NCI-H2171 (cell line): ENCODE data around the gene SHMT2.

Experiments
- DNase-seq: peaks from one replicate; lab custom pipeline; 2025; lab: John Stamatoyannopoulos, UW

SHMT2 gene

DNA sequence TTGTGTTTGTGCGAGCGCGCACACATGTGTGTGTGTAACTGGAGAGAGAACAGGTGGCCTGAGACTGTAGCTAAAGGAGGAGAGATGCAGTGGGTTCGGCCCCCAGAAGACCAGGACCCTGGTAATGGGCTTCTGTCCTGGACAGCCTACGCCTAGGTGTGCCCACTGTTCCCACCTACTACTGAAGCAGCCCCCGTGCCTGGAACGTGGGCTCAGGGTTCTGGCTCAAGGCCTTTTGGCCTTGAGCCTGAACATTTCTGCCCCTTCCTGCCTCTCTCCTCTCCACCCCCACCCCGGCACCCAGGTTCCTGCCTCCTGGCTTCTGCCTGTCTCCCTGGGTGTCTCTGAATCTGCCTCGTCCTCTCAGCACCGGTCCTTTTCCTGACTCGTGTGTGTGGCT is 14.4 kb upstream of the SHMT2 start:
- DNase-seq: no peak

DNA sequence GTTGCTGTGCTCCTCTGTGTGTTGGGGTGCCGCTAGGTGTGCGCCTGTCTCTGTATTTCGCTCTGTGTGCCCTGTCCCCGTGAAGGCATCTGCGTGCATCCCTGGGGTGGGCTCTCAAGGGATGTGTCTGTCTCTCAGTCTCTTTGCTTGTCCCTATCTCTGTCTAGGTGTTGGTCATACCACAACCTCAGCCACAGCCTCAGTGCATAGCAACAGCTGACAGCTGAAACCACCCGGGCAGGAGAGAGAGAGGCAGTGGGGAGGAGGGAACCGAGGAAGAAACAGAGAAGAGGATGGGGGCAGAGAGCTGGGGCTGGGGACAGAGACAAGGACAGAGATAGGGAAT is 13.9 kb upstream of the SHMT2 start:
- no peak for DNase-seq

DNA sequence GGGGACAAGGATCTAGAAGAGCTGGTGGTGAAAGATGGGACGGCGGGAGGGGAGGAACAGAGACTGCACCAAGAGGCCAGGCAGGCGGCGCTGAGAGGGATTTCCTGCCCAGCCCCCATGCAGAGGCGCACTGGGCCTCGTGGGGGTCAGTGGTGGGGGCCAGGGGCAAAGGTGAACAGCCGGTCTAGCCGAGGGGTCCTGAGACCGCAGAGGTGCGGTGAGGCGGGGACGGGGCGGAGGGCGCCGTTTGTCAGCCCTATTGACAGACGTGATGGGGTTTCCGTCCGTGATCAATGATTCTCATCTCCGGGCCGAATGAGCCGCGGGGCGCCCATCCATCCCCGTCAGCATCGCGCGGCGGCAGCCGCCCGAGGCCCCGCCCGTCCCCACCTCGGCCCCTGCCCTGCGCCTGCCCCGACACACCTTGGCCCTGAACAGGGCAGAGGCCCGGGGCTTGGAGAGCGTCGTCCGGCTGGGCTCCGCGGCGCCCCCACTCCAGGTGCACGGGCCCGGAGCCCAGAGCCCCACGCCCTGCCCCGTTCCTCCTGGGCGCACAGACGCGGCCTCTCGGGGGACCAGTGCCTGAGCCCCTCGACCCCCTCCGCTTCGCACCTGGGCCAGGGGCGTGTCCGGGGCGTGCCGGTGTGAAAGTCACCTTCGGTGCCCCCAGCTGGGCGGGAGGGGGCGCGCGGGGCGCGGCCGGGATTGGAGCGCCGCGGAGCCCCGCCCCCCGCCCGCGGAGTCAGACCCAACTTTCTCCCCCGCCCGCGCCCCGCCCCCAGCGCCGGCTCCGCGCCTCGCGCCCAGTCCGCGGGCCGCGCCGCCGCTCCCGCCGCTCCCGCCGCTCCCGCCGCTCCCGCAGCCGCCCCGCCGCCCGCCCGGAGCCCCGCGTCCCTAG is 13.2 kb upstream of the SHMT2 start, which contains the start of gene NXPH4:
Gene NXPH4 (plus strand): TSS at position 781 of the 898 bp plus-strand sequence. CDS start 176 bp downstream, outside the sequence.
- DNase-seq: peak; percentile 75

DNA sequence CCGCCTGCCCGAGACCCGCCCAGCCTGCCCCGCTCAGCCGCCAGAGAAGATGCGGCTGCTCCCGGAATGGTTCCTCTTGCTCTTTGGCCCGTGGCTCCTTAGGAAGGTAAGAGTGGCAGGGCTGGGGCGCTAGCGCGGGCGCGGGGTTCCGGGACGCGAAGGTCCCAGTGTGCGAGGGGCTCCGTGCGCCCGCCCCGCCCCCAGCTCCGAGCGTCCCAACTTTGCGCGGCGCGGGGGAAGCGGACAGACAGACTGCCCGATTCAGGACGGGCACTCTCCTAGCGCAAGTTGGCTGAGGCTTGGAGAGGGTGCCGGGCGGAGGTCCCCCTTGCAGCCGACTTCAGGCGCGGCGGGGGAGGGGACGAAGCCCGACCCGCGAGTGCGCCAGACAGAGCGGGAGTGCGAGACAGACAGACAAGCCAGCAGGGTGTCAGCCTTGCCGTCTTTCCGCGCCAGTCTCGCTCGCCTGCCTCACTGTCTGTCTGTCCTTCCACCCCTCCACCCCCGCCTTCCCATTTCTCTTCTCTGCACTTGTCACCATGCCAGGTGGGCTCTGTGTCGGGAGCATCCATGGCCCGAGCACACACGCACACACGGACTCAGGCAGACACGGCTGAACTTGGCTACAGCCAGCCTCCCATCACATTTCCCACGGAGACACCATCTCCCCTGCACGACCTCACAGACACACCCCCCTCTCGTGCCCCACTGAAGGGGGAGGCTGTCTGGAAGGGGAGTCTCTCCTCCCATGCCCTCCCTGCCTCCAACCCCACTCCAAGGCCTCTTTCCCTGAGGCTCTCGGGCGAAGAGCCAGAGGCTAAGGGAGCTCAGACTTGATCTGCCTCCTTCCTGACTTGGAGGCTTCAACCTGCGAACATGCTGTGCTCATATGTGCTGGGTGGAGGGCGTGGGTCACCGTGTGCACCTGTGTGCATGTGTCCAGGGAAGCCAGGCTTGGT is 12.3 kb upstream of the SHMT2 start:
- peak; percentile 15 for DNase-seq

DNA sequence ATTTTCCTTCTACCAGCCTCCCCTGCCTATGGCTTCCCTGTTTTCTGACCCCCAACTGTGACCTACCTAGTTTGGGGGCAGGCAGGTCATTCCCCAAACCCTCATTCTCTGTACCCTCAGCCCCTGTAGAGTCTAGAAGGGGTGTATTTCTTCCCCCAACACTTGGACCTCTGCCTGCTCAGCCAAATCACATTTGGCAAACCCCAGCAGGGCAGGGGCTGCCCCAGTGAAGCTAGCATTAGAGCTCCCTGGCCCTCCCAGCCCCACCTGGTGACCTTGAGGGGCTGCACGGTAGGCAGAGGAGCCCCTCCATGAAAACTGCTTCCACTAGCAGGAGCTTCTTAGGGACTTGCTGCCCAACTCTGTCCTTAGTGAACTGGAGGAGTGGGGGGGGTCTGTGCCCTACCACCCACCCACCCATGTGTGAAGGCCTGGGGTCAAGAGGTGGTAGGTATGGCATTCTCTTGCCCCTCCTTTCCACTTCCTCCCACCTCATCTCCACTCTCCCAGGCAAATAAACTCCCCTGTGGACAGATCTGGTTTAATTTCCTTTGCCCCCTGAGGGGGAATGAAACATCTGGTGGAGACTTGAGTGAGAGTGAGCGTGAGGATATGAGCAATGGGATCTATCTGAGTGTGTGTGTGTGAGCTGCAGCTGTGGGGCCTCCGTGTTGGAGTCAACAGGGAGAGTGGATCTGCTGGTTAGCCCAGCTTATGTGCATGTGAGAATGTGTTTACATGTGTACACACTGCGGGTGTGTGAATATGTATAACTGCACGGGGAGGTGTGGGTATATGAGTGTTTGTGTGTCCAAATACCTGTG is 11.3 kb upstream of the SHMT2 start:
- DNase-seq: no peak

DNA sequence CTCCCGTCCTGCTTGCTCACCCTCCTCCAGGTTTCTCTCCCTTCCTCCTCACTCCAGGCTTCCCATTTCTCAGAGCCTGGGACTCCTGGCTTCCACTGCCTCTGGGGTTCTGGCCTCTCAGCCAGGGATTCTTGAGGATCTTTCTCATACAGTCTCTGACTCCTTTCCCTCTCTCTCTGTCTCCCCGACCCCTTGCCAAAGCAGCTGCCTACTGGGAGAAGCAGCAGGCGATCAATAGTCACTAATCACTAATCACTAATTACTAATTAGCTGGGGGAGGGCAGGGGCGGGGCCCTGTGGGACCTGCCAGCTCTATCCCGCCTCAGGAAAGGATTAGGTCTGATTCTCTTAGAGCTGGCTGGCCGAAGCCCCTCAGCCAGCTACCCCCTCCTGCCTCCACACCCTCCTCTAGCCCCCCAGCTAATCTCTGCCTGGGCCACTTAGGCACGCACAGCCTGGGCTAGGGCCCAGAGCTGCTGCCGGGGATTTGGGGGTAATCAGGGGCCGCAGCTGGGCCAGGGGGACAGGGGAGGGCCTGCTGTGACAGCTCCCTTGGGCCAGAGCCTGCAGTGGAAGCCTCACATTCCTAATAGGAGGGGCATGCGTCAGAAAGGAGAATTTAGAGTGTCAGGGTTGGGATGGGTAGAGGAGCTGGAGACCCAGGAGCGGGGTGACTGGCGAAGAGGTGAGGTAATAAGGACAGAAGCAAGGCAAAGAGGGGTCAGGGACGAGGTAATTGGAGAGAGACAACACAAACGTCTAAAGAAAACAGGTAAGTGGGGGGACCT is 10.1 kb upstream of the SHMT2 start:
- no peak for DNase-seq

DNA sequence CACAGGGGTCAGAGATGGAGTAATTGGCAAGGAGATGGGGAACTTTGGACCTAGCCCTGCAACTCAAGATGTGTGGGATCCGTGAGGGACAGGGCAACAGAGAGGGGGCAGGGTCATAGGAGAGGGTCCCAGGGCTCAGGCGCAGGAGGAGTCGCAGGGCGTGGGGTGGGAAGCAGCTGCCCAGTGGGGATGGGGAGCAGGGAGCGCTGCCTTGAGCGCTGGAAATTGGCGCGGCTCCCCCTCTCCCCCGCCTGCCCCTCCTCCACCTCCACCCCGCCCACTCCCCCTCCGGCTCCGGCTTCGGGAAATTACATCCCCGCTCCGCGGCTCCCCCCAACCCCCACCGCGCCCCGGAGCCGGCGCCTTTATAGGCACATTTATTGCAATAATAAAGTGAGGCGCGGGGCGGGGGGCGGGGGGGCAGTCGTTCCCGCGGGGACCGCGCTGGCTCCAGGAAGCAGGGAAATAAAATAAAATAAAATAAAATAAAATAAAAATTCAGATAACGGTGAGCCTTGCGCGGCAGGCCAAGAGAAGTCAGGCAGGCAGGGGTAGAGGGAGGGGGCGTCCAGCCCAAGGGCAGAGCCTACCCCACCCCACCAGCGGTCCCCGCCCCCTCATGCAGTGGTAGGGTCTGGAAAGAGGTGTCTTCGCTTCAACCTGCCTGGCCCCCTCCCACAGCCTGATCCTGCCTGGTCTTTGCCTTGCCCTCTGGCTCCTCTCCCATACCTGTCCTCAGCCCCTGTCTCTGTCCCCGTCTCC is 9.3 kb upstream of the SHMT2 start:
- DNase-seq: no peak

DNA sequence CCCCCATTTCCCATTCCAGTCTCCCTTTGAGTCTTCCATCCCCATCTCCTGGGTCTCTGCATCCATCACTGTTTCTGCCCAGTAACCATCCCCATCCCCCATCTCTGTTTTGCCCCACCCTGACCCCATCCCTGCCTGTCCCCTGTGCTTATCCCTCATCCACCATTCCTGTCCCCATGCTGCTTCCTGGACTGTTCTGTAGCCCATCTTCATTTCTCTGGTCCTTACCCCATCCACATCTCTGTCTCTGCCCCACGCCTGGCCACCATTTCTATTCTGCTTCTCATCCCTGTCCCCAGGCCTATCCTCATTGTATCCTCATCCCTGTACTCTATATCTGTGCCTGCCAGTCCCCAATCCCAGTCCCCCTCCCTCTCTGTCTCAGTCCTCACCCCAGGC is 8.7 kb upstream of the SHMT2 start:
- no peak for DNase-seq

DNA sequence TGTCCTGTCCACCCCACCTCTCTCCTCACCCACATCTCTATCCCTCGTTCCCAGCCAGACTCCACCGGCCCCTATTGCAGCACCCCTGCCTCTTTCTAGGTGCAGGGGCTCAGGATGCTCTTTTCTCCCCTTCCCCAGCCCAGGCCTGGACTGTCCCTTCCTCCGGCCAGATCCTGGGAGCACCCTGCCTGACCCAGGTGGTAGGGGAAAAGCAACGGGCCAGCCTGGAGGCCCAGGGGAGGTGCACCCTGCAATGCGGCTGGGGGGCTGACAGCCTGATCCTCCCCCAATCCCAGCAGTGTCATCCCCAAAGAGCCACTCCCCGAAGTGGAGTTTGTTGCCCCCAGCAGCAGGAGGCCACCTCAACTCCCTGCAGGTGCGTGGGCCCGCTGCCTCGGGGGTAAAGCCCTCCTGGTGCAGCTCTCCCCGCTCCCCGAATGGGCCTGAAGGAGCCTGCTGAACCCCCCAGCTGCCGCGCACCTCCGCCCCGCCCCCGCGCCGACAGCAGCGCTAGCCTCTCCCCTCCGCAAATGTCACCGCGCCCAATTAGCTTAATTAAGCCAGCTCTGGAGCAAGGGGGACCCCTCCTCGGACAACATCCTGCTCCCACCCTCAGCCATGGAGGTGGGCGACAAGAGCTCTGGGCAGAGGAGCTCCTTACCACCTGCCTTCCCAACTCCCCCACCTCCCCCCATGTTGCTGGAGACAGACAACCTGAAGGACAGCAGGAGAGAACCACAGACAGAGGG is 8.2 kb upstream of the SHMT2 start:
- no peak for DNase-seq

DNA sequence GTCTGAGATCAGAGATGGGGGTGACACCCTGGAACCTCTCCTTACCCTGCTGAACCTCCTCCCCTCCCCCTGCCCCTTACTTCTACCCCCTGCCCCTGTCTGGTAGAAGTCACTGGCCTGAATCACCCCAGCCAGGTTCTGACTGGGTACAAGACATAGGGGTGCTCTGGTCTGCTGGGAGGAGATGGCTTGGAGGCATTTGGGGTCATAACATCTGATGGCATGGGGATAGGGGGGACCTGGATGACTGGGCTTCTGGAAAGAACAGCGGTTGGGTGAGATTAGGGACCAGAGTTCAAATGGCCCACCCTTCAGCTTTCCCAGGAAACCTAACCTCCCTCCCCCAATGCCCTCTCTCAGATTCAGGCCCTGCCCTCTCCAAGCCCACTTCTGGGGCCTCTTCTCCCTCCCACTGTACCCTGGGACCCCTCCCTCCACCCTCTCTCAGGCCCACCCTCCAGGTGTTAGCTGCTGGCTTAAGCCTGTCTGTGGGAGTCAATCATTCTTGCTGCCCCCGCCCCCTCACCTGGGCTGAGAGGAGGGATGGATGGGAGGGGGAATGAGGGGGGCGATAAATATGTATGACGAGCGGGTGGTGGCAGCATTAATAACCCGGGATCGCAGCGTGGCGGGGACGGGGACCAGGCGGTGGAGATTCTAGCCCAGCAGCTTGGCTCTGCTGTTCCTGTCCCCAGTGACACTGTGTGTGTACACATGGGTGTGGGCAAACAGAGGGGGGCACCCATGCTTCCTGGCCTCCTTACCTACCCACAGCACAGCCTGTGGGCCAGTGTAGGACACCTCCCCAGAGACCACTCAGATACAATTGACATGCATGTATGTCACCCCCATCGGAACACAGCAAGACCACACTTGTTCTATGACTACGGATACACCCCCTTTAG is 7.0 kb upstream of the SHMT2 start:
- no peak for DNase-seq

DNA sequence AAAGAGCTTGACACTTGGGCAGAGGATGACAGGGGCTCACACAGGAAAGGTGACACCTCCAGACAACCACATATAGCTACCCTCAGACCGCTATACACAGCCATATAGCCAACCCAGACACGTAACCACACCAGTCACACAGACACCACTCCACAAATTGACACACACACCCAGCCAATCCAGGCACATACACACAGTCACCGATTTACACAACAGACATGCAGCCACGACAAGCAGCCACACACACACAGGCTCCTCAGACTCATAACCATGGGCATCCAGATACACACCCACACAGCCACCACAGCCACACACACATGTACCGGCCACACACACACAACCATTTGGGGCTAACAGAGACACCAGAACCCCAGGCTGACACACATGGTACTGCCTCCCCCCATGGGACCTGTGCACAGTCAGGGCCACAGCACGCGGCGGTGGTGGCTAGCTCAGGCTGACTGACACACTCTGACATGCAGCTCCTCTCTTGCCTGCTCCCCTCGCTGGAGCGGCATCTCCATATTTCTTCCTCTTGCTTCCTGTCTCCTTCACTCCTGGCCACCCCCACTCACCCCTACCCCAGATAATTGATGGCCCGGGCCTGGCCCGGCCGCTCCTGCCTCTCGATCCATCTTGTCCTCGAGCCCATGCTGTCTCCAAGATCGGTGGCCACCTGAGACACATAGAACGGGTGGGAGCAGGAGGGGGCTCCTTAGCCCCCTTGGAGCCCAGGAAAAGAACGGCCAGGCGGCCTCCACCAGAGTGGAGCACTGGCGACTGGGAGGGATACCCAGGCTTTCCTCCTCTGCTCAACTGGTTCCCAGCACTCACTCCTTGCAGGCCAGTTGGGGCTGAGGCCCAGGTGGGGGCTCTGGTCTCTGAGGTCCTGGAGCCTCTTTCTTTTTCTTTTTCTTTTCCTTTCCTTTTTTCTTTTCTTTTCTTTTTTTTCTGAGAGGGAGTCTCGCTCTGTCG is 6.0 kb upstream of the SHMT2 start:
- no peak for DNase-seq

DNA sequence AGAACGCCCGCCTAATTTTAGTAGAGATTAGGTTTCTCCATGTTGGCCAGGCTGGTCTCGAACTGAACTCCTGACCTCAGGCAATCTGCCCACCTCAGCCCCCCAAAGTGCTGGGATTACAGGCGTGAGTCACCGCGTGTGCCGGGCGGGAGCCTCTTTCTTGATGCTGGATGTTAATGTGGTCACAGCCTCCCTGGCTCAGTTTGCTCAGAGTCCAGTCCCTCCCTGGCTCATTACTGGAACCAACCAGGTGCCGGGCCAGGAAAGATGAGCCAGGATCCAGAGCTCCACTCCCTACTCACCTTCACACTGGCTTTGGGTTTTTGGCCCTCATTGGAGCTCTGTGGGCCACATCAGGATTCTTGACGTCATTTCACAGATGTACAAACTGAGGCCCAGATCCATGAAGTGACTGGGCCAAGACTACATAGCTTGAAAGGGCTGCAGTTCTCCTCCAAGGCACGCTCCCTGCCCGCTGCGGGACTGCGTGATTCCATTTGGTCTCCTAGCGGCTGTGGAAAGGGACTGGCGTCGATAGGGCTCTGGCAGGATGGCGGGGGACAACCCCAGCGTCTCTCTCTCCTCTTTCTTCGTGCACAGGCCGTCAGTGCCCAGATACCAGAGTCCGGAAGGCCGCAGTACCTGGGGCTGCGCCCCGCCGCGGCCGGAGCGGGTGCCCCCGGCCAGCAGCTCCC is 5.1 kb upstream of the SHMT2 start:
- DNase-seq: no peak

DNA sequence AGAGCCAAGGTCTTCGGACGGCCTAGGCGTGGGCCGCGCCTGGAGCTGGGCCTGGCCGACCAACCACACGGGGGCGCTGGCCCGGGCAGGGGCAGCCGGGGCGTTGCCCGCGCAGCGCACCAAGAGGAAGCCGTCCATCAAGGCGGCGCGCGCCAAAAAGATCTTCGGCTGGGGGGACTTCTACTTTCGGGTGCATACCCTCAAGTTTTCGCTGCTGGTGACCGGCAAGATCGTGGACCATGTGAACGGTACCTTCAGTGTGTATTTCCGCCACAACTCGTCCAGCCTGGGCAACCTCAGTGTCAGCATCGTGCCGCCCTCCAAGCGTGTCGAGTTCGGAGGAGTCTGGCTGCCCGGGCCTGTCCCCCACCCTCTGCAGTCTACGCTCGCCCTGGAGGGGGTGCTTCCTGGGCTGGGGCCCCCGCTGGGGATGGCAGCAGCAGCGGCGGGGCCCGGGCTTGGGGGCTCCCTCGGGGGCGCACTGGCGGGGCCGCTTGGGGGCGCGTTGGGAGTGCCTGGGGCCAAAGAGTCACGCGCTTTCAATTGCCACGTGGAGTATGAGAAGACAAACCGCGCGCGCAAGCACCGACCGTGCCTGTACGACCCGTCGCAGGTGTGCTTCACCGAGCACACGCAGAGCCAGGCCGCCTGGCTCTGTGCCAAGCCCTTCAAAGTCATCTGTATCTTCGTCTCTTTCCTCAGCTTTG is 4.4 kb upstream of the SHMT2 start:
- peak; percentile 78 for DNase-seq

DNA sequence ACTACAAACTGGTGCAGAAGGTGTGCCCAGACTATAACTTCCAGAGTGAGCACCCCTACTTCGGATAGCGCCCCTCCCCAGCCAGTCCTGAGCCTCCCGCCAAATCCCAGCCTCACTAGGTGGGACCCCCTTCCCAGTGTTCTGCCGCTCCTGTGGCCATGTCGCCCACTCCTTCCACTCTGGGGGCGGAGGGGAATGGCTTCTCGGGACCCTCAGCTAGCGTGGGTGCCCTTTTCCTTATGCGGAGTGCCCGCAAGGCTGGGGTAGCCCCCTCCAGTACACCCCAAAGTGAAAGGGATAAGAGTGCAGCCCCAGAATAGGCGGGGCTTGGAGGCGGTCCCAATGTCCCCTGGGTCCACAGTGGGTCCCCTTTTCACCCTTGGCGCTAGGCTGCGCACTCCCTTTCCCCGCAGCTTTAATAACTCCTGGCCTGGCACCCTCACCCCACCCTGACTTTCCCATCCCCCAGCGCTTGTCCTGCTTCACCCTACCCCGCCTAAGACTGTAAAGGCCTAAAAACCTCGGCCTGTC is 3.8 kb upstream of the SHMT2 start:
- no peak for DNase-seq

DNA sequence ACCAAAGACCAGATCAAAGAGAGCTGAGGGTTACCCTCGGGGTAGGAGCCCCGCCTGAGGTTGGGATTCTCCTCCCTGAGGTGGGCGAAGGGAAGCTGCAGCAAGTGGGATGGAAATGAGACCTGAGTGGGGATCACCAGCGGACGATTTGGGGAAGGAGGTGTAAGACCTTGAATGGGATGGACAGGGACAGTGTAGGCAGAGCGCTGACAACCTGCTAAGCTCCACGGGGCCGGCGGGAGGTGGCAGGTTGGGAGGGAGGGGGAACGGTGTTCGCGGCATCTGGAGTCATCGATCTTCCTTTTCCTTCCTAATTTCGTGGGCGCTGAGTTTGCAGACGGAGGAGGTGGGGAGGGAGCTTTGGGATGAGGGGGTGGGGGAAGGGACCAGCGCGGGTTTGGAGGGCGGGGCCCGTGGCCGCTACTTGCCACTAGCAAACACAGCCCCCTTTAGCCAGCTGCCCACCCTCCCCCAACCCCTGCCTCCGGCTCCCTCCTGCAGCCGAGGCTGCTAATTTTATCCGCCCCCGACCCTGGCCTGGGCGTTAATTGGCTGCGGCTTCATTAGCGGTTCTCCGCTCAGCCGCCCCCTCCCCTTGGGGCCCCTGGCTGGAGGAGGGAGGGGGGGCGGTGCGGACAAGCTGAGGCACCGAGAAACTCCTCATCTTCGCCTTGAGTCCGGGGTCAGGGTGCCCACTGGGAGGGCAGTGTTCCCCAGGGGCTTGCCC is 2.8 kb upstream of the SHMT2 start:
- peak; percentile 28 for DNase-seq
